GM12891 (cell line): Measurements from ENCODE around the gene CMTM3.

Experiments
- PAX5 ChIP-seq: IDR thresholded peaks from 2 replicates; pipeline ENCODE4 v1.6.1; 2011; ENCODE audit warnings: low read length, moderate library complexity, mild to moderate bottlenecking; ENCODE audit not compliant: insufficient read depth, severe bottlenecking
- POLR2A ChIP-seq: IDR thresholded peaks from 2 replicates; pipeline ENCODE4 v1.6.1; 2011; ENCODE audit warnings: low read depth, low read length, control low read depth
- POLR2AphosphoS5 ChIP-seq: IDR thresholded peaks from 2 replicates; pipeline ENCODE4 v1.6.1; 2011; ENCODE audit warnings: low read depth, low read length, control low read depth
- TAF1 ChIP-seq: IDR thresholded peaks from 2 replicates; pipeline ENCODE4 v1.6.1; 2011; ENCODE audit warnings: low read depth, low read length, control low read depth

DNA sequence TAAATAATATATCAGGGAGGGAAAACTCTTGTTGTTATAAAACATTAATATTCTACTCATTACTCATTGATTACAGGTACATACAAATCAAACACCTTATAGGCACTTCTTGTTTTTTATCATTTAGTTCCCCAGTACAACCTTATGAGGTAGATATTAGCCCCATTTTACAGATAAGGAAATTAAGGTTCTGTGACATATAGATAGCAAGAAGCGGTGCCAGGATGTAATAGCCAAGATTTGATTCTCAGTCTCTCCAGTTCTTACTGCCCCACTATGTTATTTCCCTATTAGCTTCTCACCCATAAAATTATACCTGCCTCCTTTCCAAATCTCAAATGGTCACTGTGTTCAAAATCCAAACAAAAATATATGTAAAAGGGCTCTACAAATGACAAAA is 36.9 kb downstream of the CMTM3 start:
- TF ChIP-seq POLR2A (no peak), POLR2AphosphoS5 (no peak), PAX5 (no peak), TAF1 (no peak)
